ENCODE measurements around the gene KCNK18.

DNA sequence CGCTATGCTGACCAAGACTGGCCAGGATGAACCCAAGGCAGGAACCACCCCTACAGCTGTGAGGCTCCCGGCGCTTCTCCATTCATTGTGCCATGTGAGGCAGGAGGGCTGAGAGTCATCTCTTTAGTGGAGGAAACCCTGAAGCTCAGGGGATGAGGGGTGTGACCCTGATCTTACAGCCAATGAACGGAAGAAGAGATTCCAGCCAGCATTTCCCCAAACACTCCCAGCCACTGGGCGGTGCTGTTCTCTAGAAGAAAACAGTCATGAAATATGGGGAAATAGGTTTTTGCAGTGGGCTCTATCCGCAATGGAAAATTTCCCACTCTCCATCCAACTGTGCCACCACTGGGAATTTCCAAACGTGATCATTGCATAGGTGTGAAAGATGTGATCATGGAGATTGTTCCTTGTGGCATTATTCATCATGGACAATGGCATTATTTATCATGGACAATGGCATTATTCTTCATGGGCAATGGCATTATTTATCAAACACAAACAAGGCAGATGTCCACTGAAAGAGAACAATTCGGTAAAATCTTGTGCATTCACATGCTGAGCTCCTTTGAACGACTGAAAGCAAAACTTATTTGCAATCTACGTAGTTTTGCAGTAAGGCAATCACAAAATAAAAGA is 29.6 kb downstream of the KCNK18 start:
- TF ChIP-seq, protein P1, sequence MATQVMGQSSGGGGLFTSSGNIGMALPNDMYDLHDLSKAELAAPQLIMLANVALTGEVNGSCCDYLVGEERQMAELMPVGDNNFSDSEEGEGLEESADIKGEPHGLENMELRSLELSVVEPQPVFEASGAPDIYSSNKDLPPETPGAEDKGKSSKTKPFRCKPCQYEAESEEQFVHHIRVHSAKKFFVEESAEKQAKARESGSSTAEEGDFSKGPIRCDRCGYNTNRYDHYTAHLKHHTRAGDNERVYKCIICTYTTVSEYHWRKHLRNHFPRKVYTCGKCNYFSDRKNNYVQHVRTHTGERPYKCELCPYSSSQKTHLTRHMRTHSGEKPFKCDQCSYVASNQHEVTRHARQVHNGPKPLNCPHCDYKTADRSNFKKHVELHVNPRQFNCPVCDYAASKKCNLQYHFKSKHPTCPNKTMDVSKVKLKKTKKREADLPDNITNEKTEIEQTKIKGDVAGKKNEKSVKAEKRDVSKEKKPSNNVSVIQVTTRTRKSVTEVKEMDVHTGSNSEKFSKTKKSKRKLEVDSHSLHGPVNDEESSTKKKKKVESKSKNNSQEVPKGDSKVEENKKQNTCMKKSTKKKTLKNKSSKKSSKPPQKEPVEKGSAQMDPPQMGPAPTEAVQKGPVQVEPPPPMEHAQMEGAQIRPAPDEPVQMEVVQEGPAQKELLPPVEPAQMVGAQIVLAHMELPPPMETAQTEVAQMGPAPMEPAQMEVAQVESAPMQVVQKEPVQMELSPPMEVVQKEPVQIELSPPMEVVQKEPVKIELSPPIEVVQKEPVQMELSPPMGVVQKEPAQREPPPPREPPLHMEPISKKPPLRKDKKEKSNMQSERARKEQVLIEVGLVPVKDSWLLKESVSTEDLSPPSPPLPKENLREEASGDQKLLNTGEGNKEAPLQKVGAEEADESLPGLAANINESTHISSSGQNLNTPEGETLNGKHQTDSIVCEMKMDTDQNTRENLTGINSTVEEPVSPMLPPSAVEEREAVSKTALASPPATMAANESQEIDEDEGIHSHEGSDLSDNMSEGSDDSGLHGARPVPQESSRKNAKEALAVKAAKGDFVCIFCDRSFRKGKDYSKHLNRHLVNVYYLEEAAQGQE (IDR thresholded peaks at IDR 0.05; ENCODE audit: low read depth) = no peak
- no peak for TF ChIP-seq YY1 (IDR thresholded peaks at IDR 0.05; ENCODE audit: low read depth)
- TF ChIP-seq EP300 (IDR thresholded peaks at IDR 0.05; ENCODE audit: borderline replicate concordance) = no peak
- no peak for TF ChIP-seq NFIC (IDR thresholded peaks at IDR 0.05)
- no peak for TF ChIP-seq EGR1 (IDR thresholded peaks at IDR 0.05)
- peak; percentile 87 for TF ChIP-seq RAD21 (IDR thresholded peaks at IDR 0.05; ENCODE audit: low read depth)
- no peak for TF ChIP-seq TAF1 (IDR thresholded peaks at IDR 0.05; ENCODE audit: low read depth)
- TF ChIP-seq FOXM1 (IDR thresholded peaks at IDR 0.05; ENCODE audit: borderline replicate concordance, low read depth) = no peak
- no peak for TF ChIP-seq TCF12 (IDR thresholded peaks at IDR 0.05; ENCODE audit: low read depth)
- no peak for TF ChIP-seq CREB1 (IDR thresholded peaks at IDR 0.05; ENCODE audit: low read depth)
- no peak for TF ChIP-seq CEBPB (IDR thresholded peaks at IDR 0.05)
- TF ChIP-seq, protein P2, sequence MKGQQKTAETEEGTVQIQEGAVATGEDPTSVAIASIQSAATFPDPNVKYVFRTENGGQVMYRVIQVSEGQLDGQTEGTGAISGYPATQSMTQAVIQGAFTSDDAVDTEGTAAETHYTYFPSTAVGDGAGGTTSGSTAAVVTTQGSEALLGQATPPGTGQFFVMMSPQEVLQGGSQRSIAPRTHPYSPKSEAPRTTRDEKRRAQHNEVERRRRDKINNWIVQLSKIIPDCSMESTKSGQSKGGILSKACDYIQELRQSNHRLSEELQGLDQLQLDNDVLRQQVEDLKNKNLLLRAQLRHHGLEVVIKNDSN (IDR thresholded peaks at IDR 0.05) = no peak
- TF ChIP-seq TEAD4 (IDR thresholded peaks at IDR 0.05) = no peak
- TF ChIP-seq, protein P3, sequence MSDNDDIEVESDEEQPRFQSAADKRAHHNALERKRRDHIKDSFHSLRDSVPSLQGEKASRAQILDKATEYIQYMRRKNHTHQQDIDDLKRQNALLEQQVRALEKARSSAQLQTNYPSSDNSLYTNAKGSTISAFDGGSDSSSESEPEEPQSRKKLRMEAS (IDR thresholded peaks at IDR 0.05) = 0 out of 2 replicates have a peak, but pooled peaks have one; percentile 36

All from Ishikawa (cell line).